B cell (primary cell): ENCODE results near the gene KSR2. TPM values are rescaled to one million over a fixed set of nuclear protein-coding genes. Genes with fewer than 3 reads are reported as not detected.

Experiments used
- ATAC-seq: fragments of 200-7000 bp; cut with Tn5 transposase; one replicate; pipeline ENCODE4 v1.10.0; 2021; ENCODE audit warnings: low read depth, mild to moderate bottlenecking, moderate number of reproducible peaks, moderate library complexity
- CTCF ChIA-PET: fragments of 350-600 bp; sonication (Branson Sonifier 250); formaldehyde crosslinking; loops from one replicate; lab custom pipeline; 2021; ENCODE audit warnings: antibody characterized with exemption, inconsistent platforms; lab: Charles Lee
- POLR2A ChIA-PET: fragments of 350-600 bp; sonication (Branson Sonifier 250); formaldehyde crosslinking; loops from one replicate; lab custom pipeline; 2021; ENCODE audit warnings: antibody characterized with exemption; lab: Charles Lee
- DNase-seq: peaks from one replicate; pipeline ENCODE4 v3.0.0; 2013
- H2AFZ ChIP-seq: 2 replicates; pipeline ENCODE4 v1.6.1; 2012; ENCODE audit warnings: mild to moderate bottlenecking, low read depth, low read length; ENCODE audit not compliant: insufficient read depth, poor library complexity, severe bottlenecking
- H3K27ac ChIP-seq, 2 donors: 1 replicate in 1 of 2; 2 replicates in 1 of 2; pipeline ENCODE4 v1.5.1; 2012 to 2013; ENCODE audit warnings: low read length in 2 of 2, mild to moderate bottlenecking in 2 of 2, moderate library complexity in 1 of 2
- H3K27me3 ChIP-seq, 4 experiments: fragments of 200-600 bp in 1 of 4; sonication (generic) in 1 of 4; replicated peaks in 1 of 4; 1 replicate in 2 of 4; 2 replicates in 2 of 4; pipeline versions ENCODE4 v1.6.1 to v1.7.0; 2013 to 2016; ENCODE audit warnings: low read length in 3 of 4, mild to moderate bottlenecking in 2 of 4, mixed read lengths in 1 of 4, moderate library complexity in 1 of 4; ENCODE audit not compliant: insufficient read depth in 4 of 4, control insufficient read depth in 3 of 4; ENCODE audit errors: control extremely low read depth in 1 of 4
- H3K36me3 ChIP-seq, 2 experiments: replicated peaks in 1 of 2; 1 replicate in 1 of 2; 2 replicates in 1 of 2; pipeline versions ENCODE4 v1.6.1 to v1.7.1; 2013; ENCODE audit warnings: low read length in 1 of 2; ENCODE audit not compliant: insufficient read depth in 2 of 2, control insufficient read depth in 1 of 2; ENCODE audit errors: control extremely low read depth in 1 of 2, extremely low read depth in 1 of 2
- H3K4me1 ChIP-seq, 2 donors: fragments of 200-600 bp in 1 of 2; sonication (generic) in 1 of 2; 1 replicate in 1 of 2; 2 replicates in 1 of 2; pipeline versions ENCODE4 v1.5.1 to v1.6.1; 2013 to 2017; ENCODE audit warnings: low read length in 2 of 2; ENCODE audit not compliant: control insufficient read depth in 2 of 2, insufficient read depth in 2 of 2
- H3K4me2 ChIP-seq: replicated peaks from 2 replicates; pipeline ENCODE3; 2012; ENCODE audit warnings: mild to moderate bottlenecking, low read depth, low read length; ENCODE audit not compliant: poor library complexity, severe bottlenecking
- H3K4me3 ChIP-seq, 5 experiments: fragments of 200-600 bp in 1 of 5; sonication (generic) in 1 of 5; 1 replicate in 3 of 5; 2 replicates in 2 of 5; pipeline versions ENCODE4 v1.5.1 to v1.7.0; 2011 to 2016; ENCODE audit warnings: low read length in 4 of 5, mild to moderate bottlenecking in 4 of 5, low read depth in 2 of 5, control low read depth in 1 of 5, moderate library complexity in 1 of 5; ENCODE audit not compliant: insufficient read depth in 1 of 5; ENCODE audit errors: control extremely low read depth in 1 of 5, extremely low read depth in 1 of 5
- H3K79me2 ChIP-seq: fragments of 200-600 bp; sonication (generic); one replicate; pipeline ENCODE4 v1.6.0; 2016; ENCODE audit warnings: low read length; ENCODE audit not compliant: control insufficient read depth, insufficient read depth
- H3K9ac ChIP-seq: fragments of 200-600 bp; sonication (generic); 2 replicates; pipeline ENCODE4 v1.6.1; 2017; ENCODE audit warnings: mild to moderate bottlenecking, low read length, moderate library complexity
- H3K9me3 ChIP-seq, 3 donors: one replicate each; pipeline versions ENCODE4 v1.6.1 to v1.7.1; 2013; ENCODE audit warnings: low read length in 2 of 3; ENCODE audit not compliant: control insufficient read depth in 2 of 3, insufficient read depth in 1 of 3; ENCODE audit errors: control extremely low read depth in 1 of 3
- H4K20me1 ChIP-seq: 2 replicates; pipeline ENCODE4 v1.6.0; 2012; ENCODE audit warnings: mild to moderate bottlenecking, low read length; ENCODE audit not compliant: insufficient read depth, control insufficient read depth, poor library complexity, severe bottlenecking
- H3K27ac Mint-ChIP-seq: one replicate; pipeline ENCODE4 v1.8.0; 2021; ENCODE audit warnings: mixed read lengths
- H3K27me3 Mint-ChIP-seq: one replicate; pipeline ENCODE4 v1.8.0; 2021; ENCODE audit warnings: mixed read lengths
- H3K4me1 Mint-ChIP-seq: one replicate; pipeline ENCODE4 v1.8.0; 2021; ENCODE audit warnings: mixed read lengths
- H3K4me3 Mint-ChIP-seq: one replicate; pipeline ENCODE4 v1.8.0; 2021; ENCODE audit warnings: mixed read lengths
- H3K9me3 Mint-ChIP-seq: one replicate; pipeline ENCODE4 v1.8.0; 2022; ENCODE audit warnings: mixed read lengths; ENCODE audit not compliant: insufficient read depth
- CTCF ChIP-seq: fragments of 200-600 bp; IDR thresholded peaks from one replicate; pipeline ENCODE4 v1.8.0; 2022; ENCODE audit warnings: antibody characterized with exemption, mild to moderate bottlenecking
- EZH2 ChIP-seq: IDR thresholded peaks from 2 replicates; pipeline ENCODE4 v1.6.1; 2012; ENCODE audit warnings: borderline replicate concordance, low read depth, mild to moderate bottlenecking, moderate library complexity, low read length; ENCODE audit not compliant: insufficient read depth, poor library complexity, severe bottlenecking
- WGBS: methylation state at CpG from one replicate; pipeline ENCODE4 v1.1.5; 2013; ENCODE audit warnings: missing lambda C conversion rate; ENCODE audit not compliant: insufficient coverage; 5-methylcytosine and 5-hydroxymethylcytosine counted together
- intact Hi-C: fragments of 100-400 bp; cut with micrococcal nuclease; formaldehyde crosslinking; loops from one replicate; pipeline ENCODE4 v1.10.0; 2022
- polyA plus RNA-seq: library from polyadenylated mRNA; depleted of rRNA; stranded (reverse); fragments of >200 nt; gene quantifications from 2 replicates; pipeline ENCODE4 v1.2.3, GENCODE V29; 2012
- total RNA-seq, 2 donors: library from RNA; stranded (reverse); fragments of 120-200 nt in 1 of 2; gene quantifications; 1 replicate in 1 of 2; 2 replicates in 1 of 2; pipeline versions ENCODE4 v1.2.3 to v1.2.4, GENCODE V29; 2013 to 2022

Gene KSR2
- total and polyA plus RNA-seq, 2 donors (not counting 1 experiment from before 2014, with no cell fraction given), result not detected

GRCh38 chr12:117522559-117522958, 446.2 kb downstream of the KSR2 start:
- Histone ChIP-seq H3K4me1 (no peaks in the 10 kb centered on the region), H3K9ac (no peak overlapping the region), H3K4me3 (no peak overlapping the region), H3K36me3 (no peaks in the 10 kb centered on the region), H3K27ac (no peak overlapping the region), H2AFZ (no peak overlapping the region), H3K27me3 (no peaks in the 10 kb centered on the region), H3K4me2 (no peak overlapping the region), H3K9me3 (peaks cover 0 to 4% (median 0%) of the 10 kb centered on the region in 3 donors), H3K79me2 (no peaks in the 10 kb centered on the region), H4K20me1 (no peaks in the 10 kb centered on the region)
- no peak overlapping the region for H3K27ac Mint-ChIP-seq
- ATAC-seq, result no peak
- ChIA-PET POLR2A (no interaction called here), CTCF (no interaction called here)
- WGBS, result 89% methylated on average over 1 of the region's 1 CpG
- H3K4me3 Mint-ChIP-seq, result no peak overlapping the region
- H3K4me1 Mint-ChIP-seq, result no peaks in the 10 kb centered on the region
- DNase-seq, result no peak
- no peaks in the 10 kb centered on the region for H3K9me3 Mint-ChIP-seq
- TF ChIP-seq EZH2, result no peak
- TF ChIP-seq CTCF, result no peak
- intact Hi-C loops, result no loop called here
- no peaks in the 10 kb centered on the region for H3K27me3 Mint-ChIP-seq

GRCh38 chr12:117521867-117522266, 446.9 kb downstream of the KSR2 start:
- no peaks in the 10 kb centered on the region for H3K4me1 Mint-ChIP-seq
- no peaks in the 10 kb centered on the region for H3K9me3 Mint-ChIP-seq
- CTCF ChIA-PET, result no interaction called here

More at GRCh38 chr12:117521867-117522266, 446.9 kb downstream of the KSR2 start:
- no peak for ATAC-seq
- POLR2A ChIA-PET, result no interaction called here
- no peaks in the 10 kb centered on the region for H3K27me3 ChIP-seq
- H3K4me3 ChIP-seq, result no peak overlapping the region
- H3K27ac ChIP-seq, result no peak overlapping the region
- no peaks in the 10 kb centered on the region for H3K79me2 ChIP-seq
- H3K4me1 ChIP-seq, result no peaks in the 10 kb centered on the region
- H2AFZ ChIP-seq, result no peak overlapping the region
- H3K4me3 Mint-ChIP-seq, result no peak overlapping the region
- peaks cover 0 to 4% (median 0%) of the 10 kb centered on the region in 3 donors for H3K9me3 ChIP-seq
- DNase-seq, result no peak
- no peak overlapping the region for H3K4me2 ChIP-seq
- TF ChIP-seq CTCF (no peak), EZH2 (no peak)
- H4K20me1 ChIP-seq, result no peaks in the 10 kb centered on the region
- no peak overlapping the region for H3K27ac Mint-ChIP-seq
- 90% methylated on average over 5 of the region's 5 CpGs for WGBS
- no peaks in the 10 kb centered on the region for H3K27me3 Mint-ChIP-seq
- no peaks in the 10 kb centered on the region for H3K36me3 ChIP-seq
- H3K9ac ChIP-seq, result no peak overlapping the region
- intact Hi-C loops, result no loop called here
